ENCODE data around the gene CERS6. TPM values are rescaled to one million over a fixed set of nuclear protein-coding genes. Genes with fewer than 3 reads are reported as not detected.
"Not testable (repeated sequence)": the region's sequence is repeated elsewhere in the genome, so short reads cannot be mapped to it uniquely, and the experiment has no call there.

Gene CERS6
- total RNA-seq, 1 donor: 20.7 TPM

- DNase-seq (ENCODE audit: low read depth in 2 of 3, low spot score in 2 of 3): no peak
Observed at GRCh38 chr2:168495524-168495923, 39.5 kb downstream of the CERS6 start.

- DNase-seq (ENCODE audit: low read depth in 2 of 3, low spot score in 2 of 3): no peak
Observed at GRCh38 chr2:168496906-168497305, 40.8 kb downstream of the CERS6 start.

- DNase-seq (ENCODE audit: low read depth in 2 of 3, low spot score in 2 of 3): peak in 1 of 3 donors; percentile 12
Observed at GRCh38 chr2:168499500-168499899, 43.4 kb downstream of the CERS6 start.

GRCh38 chr2:168500516-168500915 is 44.4 kb downstream of the CERS6 start:
- no peak for DNase-seq (ENCODE audit: low read depth in 2 of 3, low spot score in 2 of 3)

GRCh38 chr2:168501466-168502065 is 45.5 kb downstream of the CERS6 start:
- DNase-seq (ENCODE audit: low read depth in 2 of 3, low spot score in 2 of 3): no peak

GRCh38 chr2:168502852-168503251 is 46.8 kb downstream of the CERS6 start:
- DNase-seq (ENCODE audit: low read depth in 2 of 3, low spot score in 2 of 3): not testable (repeated sequence)

GRCh38 chr2:168503901-168504300 is 47.8 kb downstream of the CERS6 start:
- no peak for DNase-seq (ENCODE audit: low read depth in 2 of 3, low spot score in 2 of 3)

- no peak for DNase-seq (ENCODE audit: low read depth in 2 of 3, low spot score in 2 of 3)
Observed at GRCh38 chr2:168504323-168504722, 48.3 kb downstream of the CERS6 start.

- DNase-seq (ENCODE audit: low read depth in 2 of 3, low spot score in 2 of 3): no peak
Observed at GRCh38 chr2:168510125-168510756, 54.2 kb downstream of the CERS6 start.

GRCh38 chr2:168514692-168515091 is 58.6 kb downstream of the CERS6 start:
- DNase-seq (ENCODE audit: low read depth in 2 of 3, low spot score in 2 of 3): no peak

- DNase-seq (ENCODE audit: low read depth in 2 of 3, low spot score in 2 of 3): no peak
Observed at GRCh38 chr2:168515502-168515901, 59.4 kb downstream of the CERS6 start.

GRCh38 chr2:168517816-168518215 is 61.7 kb downstream of the CERS6 start:
- no peak for DNase-seq (ENCODE audit: low read depth in 2 of 3, low spot score in 2 of 3)

GRCh38 chr2:168518555-168519066 is 62.5 kb downstream of the CERS6 start:
- no peak for DNase-seq (ENCODE audit: low read depth in 2 of 3, low spot score in 2 of 3)

GRCh38 chr2:168519534-168520308 is 63.6 kb downstream of the CERS6 start:
- peak in 1 of 3 donors; percentile 23 for DNase-seq (ENCODE audit: low read depth in 2 of 3, low spot score in 2 of 3)

- no peak for DNase-seq (ENCODE audit: low read depth in 2 of 3, low spot score in 2 of 3)
Observed at GRCh38 chr2:168521053-168521741, 65.1 kb downstream of the CERS6 start.

GRCh38 chr2:168522446-168522845 is 66.4 kb downstream of the CERS6 start:
- DNase-seq (ENCODE audit: low read depth in 2 of 3, low spot score in 2 of 3): no peak

- no peak for DNase-seq (ENCODE audit: low read depth in 2 of 3, low spot score in 2 of 3)
Observed at GRCh38 chr2:168524005-168524404, 67.9 kb downstream of the CERS6 start.

- no peak for DNase-seq (ENCODE audit: low read depth in 2 of 3, low spot score in 2 of 3)
Observed at GRCh38 chr2:168525020-168525419, 68.9 kb downstream of the CERS6 start.

GRCh38 chr2:168525716-168526446 is 69.8 kb downstream of the CERS6 start:
- DNase-seq (ENCODE audit: low read depth in 2 of 3, low spot score in 2 of 3): no peak

GRCh38 chr2:168526641-168527040 is 70.6 kb downstream of the CERS6 start:
- DNase-seq (ENCODE audit: low read depth in 2 of 3, low spot score in 2 of 3): no peak
